IMR-90 (cell line): ENCODE measurements around the gene KXD1. TPM values are rescaled to one million over a fixed set of nuclear protein-coding genes. Genes with fewer than 3 reads are reported as not detected.
A peak's percentile ranks its signal among the peaks of the same experiment; 100 is the strongest.

Experiments
- BHLHE40 ChIP-seq: fragments of 150-350 bp; IDR thresholded peaks from 2 replicates; pipeline ENCODE4 v1.6.1; 2016; ENCODE audit warnings: mild to moderate bottlenecking, low read depth, low read length
- ELK1 ChIP-seq: fragments of 150-350 bp; IDR thresholded peaks from 2 replicates; pipeline ENCODE4 v1.6.1; 2016; ENCODE audit warnings: low read depth, mild to moderate bottlenecking, low read length, moderate library complexity, borderline replicate concordance
- MAZ ChIP-seq: IDR thresholded peaks from 2 replicates; pipeline ENCODE4 v1.6.1; 2012; ENCODE audit warnings: low read depth, mild to moderate bottlenecking, low read length, improper control_type of control experiment, moderate library complexity, borderline replicate concordance
- NFE2L2 ChIP-seq: fragments of 150-350 bp; IDR thresholded peaks from 2 replicates; pipeline ENCODE4 v1.6.1; 2016; ENCODE audit warnings: low read depth, mild to moderate bottlenecking, low read length
- polyA plus RNA-seq, 3 experiments: library from polyadenylated mRNA; depleted of rRNA; stranded (reverse); fragments of >200 nt; gene quantifications; 2 replicates each; pipeline ENCODE4 v1.2.3, GENCODE V29; 2012; ENCODE audit warnings: low replicate concordance in 1 of 3
- total RNA-seq: library from RNA; depleted of rRNA; stranded (reverse); fragments of >200 nt; gene quantifications from 2 replicates; pipeline ENCODE4 v1.2.3, GENCODE V29; 2012

KXD1 gene
- total and polyA plus RNA-seq, 2 of the 4 experiments (the other 2 are of a cell fraction) = 66.7 to 196 TPM

- TF ChIP-seq NFE2L2 (peak; percentile 71), BHLHE40 (no peak), MAZ (peak; percentile 63; the same call in 1 of the 2 replicates), ELK1 (no peak)
Measured at GRCh38 chr19:18588611-18589379, 31.1 kb downstream of the KXD1 start, which contains the start of gene REX1BD (continued).
